CD4-positive, alpha-beta T cell (primary cell): ENCODE data around the gene COQ10A. TPM values are rescaled to one million over a fixed set of nuclear protein-coding genes. Genes with fewer than 3 reads are reported as not detected.
"Not testable (repeated sequence)": the region's sequence is repeated elsewhere in the genome, so short reads cannot be mapped to it uniquely, and the experiment has no call there.

Experiments used
- ATAC-seq: fragments of 200-7000 bp; cut with Tn5 transposase; one replicate; pipeline ENCODE4 v1.10.0; 2022; ENCODE audit warnings: mild to moderate bottlenecking; ENCODE audit not compliant: poor library complexity
- CTCF ChIA-PET: fragments of 350-600 bp; sonication (Branson Sonifier 250); formaldehyde crosslinking; loops from one replicate; lab custom pipeline; 2021; ENCODE audit warnings: antibody characterized with exemption, inconsistent platforms; lab: Charles Lee
- POLR2A ChIA-PET: fragments of 350-600 bp; sonication (Branson Sonifier 250); formaldehyde crosslinking; loops from one replicate; lab custom pipeline; 2021; ENCODE audit warnings: antibody characterized with exemption, inconsistent platforms; lab: Charles Lee
- DNase-seq, 14 experiments: peaks; one replicate each; pipeline ENCODE4 v3.0.0-alpha.2; 2013 to 2020; ENCODE audit warnings: mixed read lengths in 2 of 14
- H3K27ac ChIP-seq, 2 donors: one replicate each; pipeline versions ENCODE4 v1.5.1 to v1.7.0; 2013; ENCODE audit warnings: low read length in 2 of 2, low read depth in 1 of 2, mild to moderate bottlenecking in 1 of 2
- H3K27me3 ChIP-seq, 2 experiments: 1 replicate in 1 of 2; 2 replicates in 1 of 2; pipeline versions ENCODE4 v1.6.1 to v1.7.0; 2013; ENCODE audit warnings: low read length in 2 of 2, control low read depth in 1 of 2, mild to moderate bottlenecking in 1 of 2, moderate library complexity in 1 of 2; ENCODE audit not compliant: insufficient read depth in 2 of 2, control insufficient read depth in 1 of 2
- H3K36me3 ChIP-seq: one replicate; pipeline ENCODE4 v1.6.1; 2013; ENCODE audit warnings: low read length, control low read depth; ENCODE audit not compliant: insufficient read depth
- H3K4me1 ChIP-seq: one replicate; pipeline ENCODE4 v1.6.1; 2013; ENCODE audit warnings: low read length, control low read depth; ENCODE audit not compliant: insufficient read depth
- H3K4me3 ChIP-seq: one replicate; pipeline ENCODE4 v1.5.1; 2013; ENCODE audit warnings: mild to moderate bottlenecking, low read length, moderate library complexity
- H3K9me3 ChIP-seq, 2 experiments: 1 replicate in 1 of 2; 2 replicates in 1 of 2; pipeline versions ENCODE4 v1.6.1 to v1.7.0; 2013; ENCODE audit warnings: low read length in 2 of 2, mild to moderate bottlenecking in 2 of 2, control low read depth in 1 of 2, moderate library complexity in 1 of 2; ENCODE audit not compliant: control insufficient read depth in 1 of 2, insufficient read depth in 1 of 2
- H3K27ac Mint-ChIP-seq: one replicate; pipeline ENCODE4 v1.8.0; 2020; ENCODE audit warnings: mixed read lengths
- H3K27me3 Mint-ChIP-seq: one replicate; pipeline ENCODE4 v1.8.0; 2021; ENCODE audit warnings: mixed read lengths
- H3K36me3 Mint-ChIP-seq: one replicate; pipeline ENCODE4 v1.8.0; 2021; ENCODE audit warnings: low read depth, mixed read lengths
- H3K4me1 Mint-ChIP-seq: one replicate; pipeline ENCODE4 v1.8.0; 2021; ENCODE audit warnings: low read depth, mixed read lengths
- H3K4me3 Mint-ChIP-seq: one replicate; pipeline ENCODE4 v1.8.0; 2020; ENCODE audit warnings: mild to moderate bottlenecking, mixed read lengths
- H3K9me3 Mint-ChIP-seq: one replicate; pipeline ENCODE4 v1.8.0; 2020; ENCODE audit warnings: mixed read lengths
- CTCF ChIP-seq: fragments of 200-600 bp; IDR thresholded peaks from one replicate; pipeline ENCODE4 v1.8.0; 2022; ENCODE audit warnings: antibody characterized with exemption, mild to moderate bottlenecking
- intact Hi-C, 2 experiments: fragments of 100-400 bp; cut with DNase I in 1 of 2; cut with micrococcal nuclease in 1 of 2; formaldehyde crosslinking; loops; one replicate each; pipeline versions ENCODE4 v1.15.1 to v1.9.0; 2023 to 2025; cut with DNase I, micrococcal nuclease
- total RNA-seq, 174 experiments: library from RNA in 2 of 174; stranded (reverse) in 2 of 174; gene quantifications; one replicate each; pipeline ENCODE4 v1.2.3 and lab custom pipeline; 2021 to 2026

Gene COQ10A
- total RNA-seq, 2 experiments from 2014 or later, result 27.6 to 29.2 TPM

- intact Hi-C loops, result loop anchor here (2.0 kb wide), 2 partner anchors 31 to 197 kb away; no protein-coding TSS in a partner anchor
- H3K4me1 ChIP-seq, result peaks cover 16% of the 10 kb centered on the region
- ATAC-seq, result no peak
- ChIA-PET POLR2A (interaction anchor here (0.6 to 2.5 kb wide), 13 partner anchors 9 to 293 kb away, joined by 3 to 25 read pairs (median 7); partner anchors contain the start of genes ANKRD52, CNPY2, CS and RAB5B), CTCF (interaction anchor here (1.2 to 2.2 kb wide), 5 partner anchors 9 to 91 kb away, joined by 3 to 19 read pairs (median 5); partner anchors contain the start of genes ANKRD52, CNPY2, IL23A and SMARCC2)
- H3K9me3 ChIP-seq, result no peaks in the 10 kb centered on the region
- peaks cover 17% of the 10 kb centered on the region for H3K4me1 Mint-ChIP-seq
- peak overlapping the region; percentile 91 for H3K27ac Mint-ChIP-seq
- H3K36me3 Mint-ChIP-seq, result peaks cover 39% of the 10 kb centered on the region
- no peaks in the 10 kb centered on the region for H3K27me3 Mint-ChIP-seq
- peak overlapping the region; percentile 72 for H3K4me3 ChIP-seq
- peak overlapping the region; percentile 50 for H3K4me3 Mint-ChIP-seq
- H3K36me3 ChIP-seq, result peaks cover 18% of the 10 kb centered on the region
- no peak for TF ChIP-seq CTCF
- H3K27ac ChIP-seq, result peak overlapping the region; percentile 69 to 91
- H3K9me3 Mint-ChIP-seq, result no peaks in the 10 kb centered on the region
- DNase-seq, result no peak
- H3K27me3 ChIP-seq, result no peaks in the 10 kb centered on the region
Observed at GRCh38 chr12:56267443-56268071, 815 bp downstream of the COQ10A start.

GRCh38 chr12:56271031-56271430 lies 4.3 kb downstream of the COQ10A start:
- H3K4me3 Mint-ChIP-seq, result peak overlapping the region; percentile 26
- CTCF ChIA-PET, result interaction anchor here (0.6 to 1.3 kb wide), 5 partner anchors 12 to 636 kb away, joined by 3 to 4 read pairs (median 3); partner anchors contain the start of gene SMARCC2

GRCh38 chr12:56272468-56272867 lies 5.7 kb downstream of the COQ10A start:
- DNase-seq, H3K4me1 Mint-ChIP-seq, intact Hi-C loops, H3K9me3 Mint-ChIP-seq, H3K4me3 Mint-ChIP-seq, H3K27ac Mint-ChIP-seq, H3K27me3 Mint-ChIP-seq, H3K27me3 ChIP-seq, H3K9me3 ChIP-seq, H3K4me3 ChIP-seq, ATAC-seq, H3K27ac ChIP-seq, H3K4me1 ChIP-seq, POLR2A ChIA-PET: not testable (repeated sequence)
- peaks cover 58% of the 10 kb centered on the region for H3K36me3 ChIP-seq
- peaks cover 74% of the 10 kb centered on the region for H3K36me3 Mint-ChIP-seq
- CTCF ChIA-PET, result interaction anchor here (1.6 kb wide), 1 partner anchor 192 kb away, joined by 4 read pairs; no protein-coding TSS in a partner anchor

More at GRCh38 chr12:56271031-56271430, 4.3 kb downstream of the COQ10A start:
- ATAC-seq, result no peak
- no peaks in the 10 kb centered on the region for H3K27me3 ChIP-seq
- H3K4me1 ChIP-seq, result peaks cover 15% of the 10 kb centered on the region
- no peak overlapping the region for H3K4me3 ChIP-seq
- H3K36me3 ChIP-seq, result peaks cover 50% of the 10 kb centered on the region
- no peak overlapping the region for H3K27ac ChIP-seq
- peak in 2 of 14 experiments; percentile 22 to 35 for DNase-seq
- peak overlapping the region; percentile 35 for H3K27ac Mint-ChIP-seq
- peaks cover 71% of the 10 kb centered on the region for H3K36me3 Mint-ChIP-seq
- no peaks in the 10 kb centered on the region for H3K9me3 ChIP-seq
- H3K9me3 Mint-ChIP-seq, result no peaks in the 10 kb centered on the region
- no peak for TF ChIP-seq CTCF
- H3K27me3 Mint-ChIP-seq, result no peaks in the 10 kb centered on the region
- intact Hi-C loops, result no loop called here
- peaks cover 17% of the 10 kb centered on the region for H3K4me1 Mint-ChIP-seq
- POLR2A ChIA-PET, result interaction anchor here (0.6 to 1.2 kb wide), 2 partner anchors 29 to 242 kb away, joined by 3 read pairs; no protein-coding TSS in a partner anchor
